ENCODE data around the gene ARHGEF28. TPM values are rescaled to one million over a fixed set of nuclear protein-coding genes. Genes with fewer than 3 reads are reported as not detected.

ARHGEF28 gene
- total and polyA plus RNA-seq, 8 donors = 14.9 to 36.2 (median 24.6) TPM

DNA sequence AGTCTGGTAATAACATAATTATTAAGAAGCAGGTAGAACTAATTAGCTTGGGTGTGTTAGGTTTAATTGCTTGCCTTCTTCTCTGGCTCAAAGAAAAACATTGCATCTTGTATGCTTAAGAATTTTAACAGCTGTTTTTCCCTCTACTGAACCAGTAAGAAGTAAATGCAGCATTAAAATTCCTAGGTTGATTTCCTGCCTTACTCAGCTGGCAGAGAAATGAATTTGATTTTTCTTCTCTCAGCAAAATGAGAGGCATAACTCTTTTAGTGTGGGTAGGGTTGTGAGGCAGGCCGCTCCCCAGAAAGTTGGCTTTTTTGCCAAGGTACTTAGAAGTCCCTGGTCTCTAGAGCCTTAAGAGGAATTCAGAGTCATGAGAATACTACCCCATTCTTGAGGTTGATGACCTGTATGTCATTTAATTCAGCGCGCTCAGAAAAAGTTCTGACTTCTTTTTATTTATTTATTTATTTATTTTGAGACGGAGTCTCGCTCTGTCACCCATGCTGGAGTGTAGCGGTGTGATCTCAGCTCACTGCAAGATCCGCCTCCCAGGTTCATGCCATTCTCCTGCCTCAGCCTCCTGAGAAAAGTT, 302.6 kb downstream of the ARHGEF28 start:
- Histone ChIP-seq H3K4me1 (no peaks in the 10 kb centered on the region), H3K27ac (no peak overlapping the region), H3K27me3 (no peaks in the 10 kb centered on the region), H3K4me3 (no peak overlapping the region), H3K9me3 (no peaks in the 10 kb centered on the region), H3K36me3 (no peaks in the 10 kb centered on the region)
- WGBS, 2 donors = 96 to 97% methylated on average over 7 of the region's 7 CpGs
- DNase-seq = no peak
- TF ChIP-seq CTCF (IDR thresholded peaks at IDR 0.05) = no peak
- no peak for FAIRE-seq
- intact Hi-C loops (cut with DNase I) = no loop called here
- no peak for ATAC-seq

- Histone ChIP-seq H3K36me3 (no peaks in the 10 kb centered on the region), H3K9me3 (no peaks in the 10 kb centered on the region), H3K4me3 (no peak overlapping the region), H3K27me3 (no peaks in the 10 kb centered on the region), H3K4me1 (peaks cover 0 to 9% (median 7%) of the 10 kb centered on the region in 3 donors), H3K27ac (no peak overlapping the region)
- intact Hi-C loops (cut with DNase I) = no loop called here
- no peak for TF ChIP-seq CTCF (IDR thresholded peaks at IDR 0.05)
- 83 to 94% methylated on average over 4 of the region's 4 CpGs for WGBS, 2 donors
- FAIRE-seq (no peak), ATAC-seq (no peak), DNase-seq (no peak)
Observed at GRCh38 chr5:73935719-73936118, 309.7 kb downstream of the ARHGEF28 start.

DNA sequence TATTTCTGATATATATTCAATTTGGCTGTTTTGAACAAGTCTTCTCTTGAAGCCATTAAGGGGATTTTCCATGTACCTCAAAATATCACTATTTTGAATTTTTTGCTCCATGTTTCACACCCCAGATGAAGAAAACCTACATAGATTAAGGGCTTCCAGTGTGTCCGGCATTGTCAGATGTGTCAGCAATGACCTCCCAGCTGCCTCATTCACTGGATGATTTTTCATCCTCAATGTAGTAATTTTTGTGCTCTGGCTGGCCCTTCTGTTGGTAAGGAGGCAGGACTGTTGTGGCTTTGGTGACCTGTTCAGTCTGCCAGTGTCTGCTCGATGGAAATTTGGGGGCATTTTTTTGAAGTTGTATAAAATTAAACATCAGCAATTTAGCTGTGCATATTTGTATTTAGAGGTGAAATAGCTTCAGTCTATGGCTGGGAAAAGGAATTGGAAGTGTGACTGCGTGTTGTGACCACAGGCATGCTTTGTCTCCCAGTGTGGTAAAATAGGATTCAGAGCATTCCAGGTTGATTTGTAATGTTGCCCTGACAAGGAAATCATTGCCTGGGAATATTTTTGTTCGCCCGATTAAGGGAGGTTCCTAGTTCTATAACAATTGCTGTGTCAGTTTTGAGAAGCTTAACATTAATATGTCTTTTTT, 312.4 kb downstream of the ARHGEF28 start:
- ATAC-seq (peak; percentile 56 to 86 (median 80)), DNase-seq (peak in 2 of 6 donors; percentile 18 to 29), FAIRE-seq (no peak)
- TF ChIP-seq CTCF (IDR thresholded peaks at IDR 0.05) = no peak
- peaks cover 0 to 9% (median 7%) of the 10 kb centered on the region in 3 donors for H3K4me1 ChIP-seq
- no peaks in the 10 kb centered on the region for H3K27me3 ChIP-seq
- 67 to 72% methylated on average over 5 of the region's 5 CpGs for WGBS, 2 donors
- H3K27ac ChIP-seq = peak overlapping the region; percentile 34 to 78 (median 64)
- peaks cover 0 to 6% (median 3%) of the 10 kb centered on the region in 3 donors for H3K36me3 ChIP-seq
- no peak overlapping the region for H3K4me3 ChIP-seq
- intact Hi-C loops (cut with DNase I) = no loop called here
- no peaks in the 10 kb centered on the region for H3K9me3 ChIP-seq

GRCh38 chr5:73938938-73939320, 312.9 kb downstream of the ARHGEF28 start:
- H3K4me1 ChIP-seq = peaks cover 0 to 9% (median 7%) of the 10 kb centered on the region in 3 donors

More at GRCh38 chr5:73938938-73939320, 312.9 kb downstream of the ARHGEF28 start:
- no peak overlapping the region for H3K4me3 ChIP-seq
- no peak for ATAC-seq
- H3K36me3 ChIP-seq = peaks cover 0 to 6% (median 3%) of the 10 kb centered on the region in 3 donors
- H3K27me3 ChIP-seq = no peaks in the 10 kb centered on the region
- WGBS, 2 donors = 84 to 89% methylated on average over 5 of the region's 5 CpGs
- H3K9me3 ChIP-seq = no peaks in the 10 kb centered on the region
- H3K27ac ChIP-seq = peak overlapping the region; percentile 53 to 78 (median 64)
- intact Hi-C loops (cut with DNase I) = no loop called here
- TF ChIP-seq CTCF (IDR thresholded peaks at IDR 0.05) = no peak
- FAIRE-seq = no peak
- DNase-seq = no peak

Measured in pancreas (tissue), 10 donors.